SK-N-SH (cell line): ENCODE results near the gene SLC7A8. TPM values are rescaled to one million over a fixed set of nuclear protein-coding genes. Genes with fewer than 3 reads are reported as not detected.

Source experiments
- CTCF ChIA-PET: fragments of 300-600, 350-600 bp; formaldehyde crosslinking; extraction: SDS; loops from one replicate; lab custom pipeline; 2021; lab: Yijun Ruan, JAX
- POLR2A ChIA-PET: fragments of 350-600 bp; sonication (Branson Sonifier 250); formaldehyde crosslinking; extraction: SDS; loops from one replicate; lab custom pipeline; 2020; ENCODE audit warnings: antibody characterized with exemption, inconsistent platforms; lab: Yijun Ruan, JAX
- DNase-seq: peaks from one replicate; pipeline ENCODE4 v3.0.0; 2012
- H2AFZ ChIP-seq: fragments of 200-600 bp; sonication (generic); 2 replicates; pipeline ENCODE4 v1.8.1; 2016; ENCODE audit warnings: antibody characterized with exemption, mild to moderate bottlenecking, low read depth
- H3F3A ChIP-seq: fragments of 200-600 bp; sonication (generic); replicated peaks from 2 replicates; pipeline ENCODE3; 2016; ENCODE audit warnings: antibody characterized with exemption, mild to moderate bottlenecking; ENCODE audit not compliant: insufficient read depth
- H3K27ac ChIP-seq, 2 experiments: fragments of 200-500 bp in 1 of 2; fragments of 200-600 bp in 1 of 2; sonication (Bioruptor generic) in 1 of 2; sonication (generic), shearing (Covaris generic) in 1 of 2; 2 replicates each; pipeline versions ENCODE4 v1.5.1 to v1.6.1; 2014 to 2016; ENCODE audit warnings: low read depth in 2 of 2, inconsistent platforms in 1 of 2, low read length in 1 of 2, mild to moderate bottlenecking in 1 of 2, mixed read lengths in 1 of 2
- H3K27me3 ChIP-seq: fragments of 200-600 bp; sonication (generic), shearing (Covaris generic); 2 replicates; pipeline ENCODE4 v1.6.1; 2016; ENCODE audit warnings: mixed run types; ENCODE audit not compliant: insufficient read depth
- H3K36me3 ChIP-seq, 2 experiments: fragments of 200-500 bp in 1 of 2; fragments of 200-600 bp in 1 of 2; sonication (Bioruptor generic) in 1 of 2; sonication (generic) in 1 of 2; replicated peaks in 1 of 2; 2 replicates each; pipeline versions ENCODE3 to v1.5.1; 2014 to 2016; ENCODE audit warnings: low read length in 1 of 2, mild to moderate bottlenecking in 1 of 2; ENCODE audit not compliant: insufficient read depth in 2 of 2, control insufficient read depth in 1 of 2
- H3K4me1 ChIP-seq, 2 experiments: fragments of 200-500 bp in 1 of 2; fragments of 200-600 bp in 1 of 2; sonication (Bioruptor generic) in 1 of 2; sonication (generic), shearing (Covaris generic) in 1 of 2; 2 replicates each; pipeline versions ENCODE4 v1.5.1 to v1.6.1; 2014 to 2016; ENCODE audit warnings: low read depth in 1 of 2, low read length in 1 of 2, mixed run types in 1 of 2; ENCODE audit not compliant: insufficient read depth in 2 of 2, control insufficient read depth in 1 of 2
- H3K4me2 ChIP-seq: fragments of 200-600 bp; sonication (generic), shearing (Covaris generic); 2 replicates; pipeline ENCODE4 v1.6.1; 2017; ENCODE audit warnings: mixed run types
- H3K4me3 ChIP-seq, 2 experiments: fragments of 200-500 bp in 1 of 2; fragments of 200-600 bp in 1 of 2; sonication (Bioruptor generic) in 1 of 2; sonication (generic), shearing (Covaris generic) in 1 of 2; 2 replicates each; pipeline versions ENCODE4 v1.5.1 to v1.8.1; 2014 to 2016; ENCODE audit warnings: low read depth in 2 of 2, inconsistent platforms in 1 of 2, low read length in 1 of 2, mild to moderate bottlenecking in 1 of 2, mixed read lengths in 1 of 2, moderate library complexity in 1 of 2
- H3K79me2 ChIP-seq: fragments of 200-600 bp; sonication (generic); 2 replicates; pipeline ENCODE4 v1.8.1; 2017; ENCODE audit warnings: mild to moderate bottlenecking; ENCODE audit not compliant: insufficient read depth
- H3K9ac ChIP-seq: fragments of 200-600 bp; sonication (generic); 2 replicates; pipeline ENCODE4 v1.6.1; 2017; ENCODE audit warnings: mixed run types
- H3K9me2 ChIP-seq: fragments of 200-600 bp; sonication (generic); 2 replicates; pipeline ENCODE4 v1.6.1; 2017; ENCODE audit warnings: mixed run types
- H3K9me3 ChIP-seq: fragments of 200-600 bp; sonication (generic); 2 replicates; pipeline ENCODE4 v1.6.1; 2017; ENCODE audit warnings: mixed run types, mild to moderate bottlenecking, moderate library complexity
- H4K20me1 ChIP-seq: fragments of 200-600 bp; sonication (generic); 2 replicates; pipeline ENCODE4 v1.6.1; 2017; ENCODE audit warnings: mild to moderate bottlenecking, mixed run types; ENCODE audit not compliant: insufficient read depth
- CHD2 ChIP-seq: fragments of 150-350 bp; IDR thresholded peaks from 2 replicates; pipeline ENCODE4 v1.6.1; 2018; ENCODE audit warnings: low read length; ENCODE audit not compliant: partially characterized antibody
- EZH2phosphoT487 ChIP-seq: fragments of 200-600 bp; sonication (generic); IDR thresholded peaks from 2 replicates; pipeline ENCODE4 v1.6.1; 2017; ENCODE audit warnings: low read depth, mixed run types, mild to moderate bottlenecking, antibody characterized with exemption, moderate library complexity, borderline replicate concordance
- FOSL2 ChIP-seq: IDR thresholded peaks from 2 replicates; pipeline ENCODE4 v1.4.0; 2012; ENCODE audit warnings: low read depth, mild to moderate bottlenecking, moderate library complexity, borderline replicate concordance
- IRF3 ChIP-seq: fragments of 150-350 bp; IDR thresholded peaks from 2 replicates; pipeline ENCODE4 v1.6.1; 2016; ENCODE audit warnings: mild to moderate bottlenecking, low read depth, low read length
- JUND ChIP-seq: IDR thresholded peaks from 2 replicates; pipeline ENCODE4 v1.4.0; 2012
- MEF2A ChIP-seq: IDR thresholded peaks from 2 replicates; pipeline ENCODE4 v1.4.0; 2012; ENCODE audit warnings: low read depth, borderline replicate concordance
- NFIC ChIP-seq: IDR thresholded peaks from 2 replicates; pipeline ENCODE4 v1.4.0; 2012; ENCODE audit warnings: borderline replicate concordance
- NRF1 ChIP-seq: IDR thresholded peaks from 2 replicates; pipeline ENCODE4 v1.6.1; 2012; ENCODE audit warnings: low read depth, mild to moderate bottlenecking, low read length
- POLR2AphosphoS5 ChIP-seq: IDR thresholded peaks from 2 replicates; pipeline ENCODE4 v1.6.1; 2012; ENCODE audit warnings: low read depth, low read length
- RFX5 ChIP-seq: IDR thresholded peaks from 2 replicates; pipeline ENCODE4 v1.6.1; 2012; ENCODE audit warnings: mild to moderate bottlenecking, improper control_type of control experiment, low read length
- SIN3A ChIP-seq: IDR thresholded peaks from 2 replicates; pipeline ENCODE4 v1.6.1; 2012; ENCODE audit warnings: low read depth, mild to moderate bottlenecking, low read length, moderate library complexity, borderline replicate concordance
- TAF1 ChIP-seq: IDR thresholded peaks from 2 replicates; pipeline ENCODE4 v1.6.1; 2012; ENCODE audit warnings: low read depth, mild to moderate bottlenecking, low read length, moderate library complexity, borderline replicate concordance
- YY1 ChIP-seq: IDR thresholded peaks from 2 replicates; pipeline ENCODE4 v1.4.0; 2012; ENCODE audit warnings: low read depth, mild to moderate bottlenecking
- WGBS: methylation state at CpG from one replicate; pipeline ENCODE4 v1.1.6; 2017; ENCODE audit warnings: low lambda C conversion rate; 5-methylcytosine and 5-hydroxymethylcytosine counted together
- polyA plus RNA-seq, 3 experiments: library from polyadenylated mRNA; depleted of rRNA; stranded (reverse); fragments of >200 nt; gene quantifications; 2 replicates each; pipeline ENCODE4 v1.2.3, GENCODE V29; 2012
- TF ChIP-seq, protein P1 (sequence below): IDR thresholded peaks from 2 replicates; pipeline ENCODE4 v1.6.1; 2012; ENCODE audit warnings: mild to moderate bottlenecking, low read depth, low read length, moderate library complexity
- TF ChIP-seq, protein P2 (sequence below): IDR thresholded peaks from 2 replicates; pipeline ENCODE4; 2012

SLC7A8 gene
- polyA plus RNA-seq, 1 of the 3 experiments (the other 2 are of a cell fraction) = 1.4 TPM

DNA sequence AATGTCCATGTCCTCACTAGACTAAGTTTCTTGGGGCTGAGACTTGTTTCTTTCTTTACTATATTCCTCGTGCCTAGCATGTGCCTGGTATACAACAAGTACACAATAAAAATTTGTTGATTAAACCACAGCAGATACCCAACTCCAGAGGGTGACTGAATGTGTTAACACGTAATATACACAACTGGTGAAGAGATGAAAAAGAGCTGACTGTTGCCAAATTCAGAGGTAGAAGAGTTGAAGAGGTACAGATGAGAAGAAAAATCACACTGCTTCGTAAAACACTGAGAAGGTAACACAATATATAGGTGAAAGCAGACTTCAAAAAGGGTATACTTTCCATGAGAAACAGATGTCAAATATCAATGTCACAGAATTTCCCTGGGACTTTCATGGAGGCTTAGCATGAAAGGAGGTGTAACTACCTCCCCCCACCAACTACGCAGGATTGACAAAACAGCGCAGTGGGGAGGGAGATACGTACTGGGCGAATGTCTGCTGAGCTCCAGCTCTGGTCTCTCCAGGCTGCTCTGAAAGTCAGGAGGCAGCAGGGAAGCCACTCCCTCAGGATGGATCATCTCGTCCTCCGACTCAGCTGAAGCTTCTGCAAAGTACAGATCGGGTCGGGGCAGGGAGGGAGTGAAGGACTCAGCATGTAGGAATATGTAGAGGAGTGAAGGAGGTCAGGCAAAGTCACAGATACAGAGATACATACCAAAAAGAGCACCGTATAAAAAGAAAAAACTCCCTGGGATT is 93.8 kb downstream of the SLC7A8 start:
- WGBS = 97% methylated on average over 12 of the region's 12 CpGs
- ChIA-PET POLR2A (no interaction called here), CTCF (interaction anchor here (0.9 to 7.5 kb wide), 8 partner anchors 12 to 103 kb away, joined by 3 to 73 read pairs (median 4); partner anchors contain the start of gene CDH24)
- DNase-seq = no peak
- no peaks in the 10 kb centered on the region for H3K9me2 ChIP-seq
- H3K4me2 ChIP-seq = no peak overlapping the region
- TF ChIP-seq NRF1 (no peak), POLR2AphosphoS5 (no peak), MEF2A (no peak), NFIC (no peak), IRF3 (no peak), CHD2 (no peak), JUND (no peak), TAF1 (no peak)
- H3F3A ChIP-seq = peaks cover 11% of the 10 kb centered on the region
- no peak overlapping the region for H3K9ac ChIP-seq
- H3K36me3 ChIP-seq = peaks cover 66 to 80% of the 10 kb centered on the region in 2 experiments
- peaks cover 4 to 6% of the 10 kb centered on the region in 2 experiments; a peak in 3 of 4 replicates for H3K4me1 ChIP-seq
- no peak overlapping the region for H2AFZ ChIP-seq
- peaks cover 91% of the 10 kb centered on the region for H3K79me2 ChIP-seq
- H3K27me3 ChIP-seq = no peaks in the 10 kb centered on the region
- no peaks in the 10 kb centered on the region for H3K9me3 ChIP-seq
- H3K27ac ChIP-seq = no peak overlapping the region
- peaks cover 27% of the 10 kb centered on the region for H4K20me1 ChIP-seq
- H3K4me3 ChIP-seq = no peak overlapping the region

DNA sequence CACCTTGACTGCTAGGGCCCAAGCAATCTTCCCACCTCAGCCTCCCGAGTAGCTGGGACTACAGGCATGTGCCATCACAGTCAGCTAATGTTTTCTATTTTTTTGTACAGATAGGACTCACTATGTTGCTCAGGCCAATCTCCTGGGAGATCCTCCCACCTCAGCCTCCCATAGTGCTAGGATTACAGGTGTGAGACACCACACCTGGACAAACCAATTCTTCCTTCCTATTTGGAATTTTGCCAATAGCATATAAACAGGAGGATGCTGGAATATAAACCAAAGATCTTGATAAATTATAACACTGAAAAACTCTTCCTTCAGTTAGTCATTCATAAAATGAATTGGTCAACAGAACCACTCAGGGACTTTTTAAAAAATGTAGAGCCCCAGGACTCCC is 96.9 kb downstream of the SLC7A8 start:
- Histone ChIP-seq H2AFZ (no peak overlapping the region), H3K4me2 (no peak overlapping the region), H3K27me3 (no peaks in the 10 kb centered on the region), H3K79me2 (peaks cover 88% of the 10 kb centered on the region), H3K36me3 (peaks cover 58 to 92% of the 10 kb centered on the region in 2 experiments), H3K27ac (no peak overlapping the region), H3K4me1 (no peaks in the 10 kb centered on the region), H3K9me3 (no peaks in the 10 kb centered on the region), H3K9me2 (no peaks in the 10 kb centered on the region), H3K4me3 (no peak overlapping the region), H3F3A (peaks cover 13% of the 10 kb centered on the region), H3K9ac (no peak overlapping the region), H4K20me1 (no peaks in the 10 kb centered on the region; the same call in 1 of the 2 replicates)
- DNase-seq = no peak
- CTCF ChIA-PET = interaction anchor here (1.4 to 7.5 kb wide), 3 partner anchors 9 to 34 kb away, joined by 6 to 73 read pairs (median 8); no protein-coding TSS in a partner anchor
- no peak for TF ChIP-seq IRF3
- no peak for TF ChIP-seq FOSL2
- TF ChIP-seq EZH2phosphoT487 = no peak
- no peak for TF ChIP-seq SIN3A
- no peak for TF ChIP-seq YY1
- TF ChIP-seq RFX5 = no peak
- TF ChIP-seq, protein P1, sequence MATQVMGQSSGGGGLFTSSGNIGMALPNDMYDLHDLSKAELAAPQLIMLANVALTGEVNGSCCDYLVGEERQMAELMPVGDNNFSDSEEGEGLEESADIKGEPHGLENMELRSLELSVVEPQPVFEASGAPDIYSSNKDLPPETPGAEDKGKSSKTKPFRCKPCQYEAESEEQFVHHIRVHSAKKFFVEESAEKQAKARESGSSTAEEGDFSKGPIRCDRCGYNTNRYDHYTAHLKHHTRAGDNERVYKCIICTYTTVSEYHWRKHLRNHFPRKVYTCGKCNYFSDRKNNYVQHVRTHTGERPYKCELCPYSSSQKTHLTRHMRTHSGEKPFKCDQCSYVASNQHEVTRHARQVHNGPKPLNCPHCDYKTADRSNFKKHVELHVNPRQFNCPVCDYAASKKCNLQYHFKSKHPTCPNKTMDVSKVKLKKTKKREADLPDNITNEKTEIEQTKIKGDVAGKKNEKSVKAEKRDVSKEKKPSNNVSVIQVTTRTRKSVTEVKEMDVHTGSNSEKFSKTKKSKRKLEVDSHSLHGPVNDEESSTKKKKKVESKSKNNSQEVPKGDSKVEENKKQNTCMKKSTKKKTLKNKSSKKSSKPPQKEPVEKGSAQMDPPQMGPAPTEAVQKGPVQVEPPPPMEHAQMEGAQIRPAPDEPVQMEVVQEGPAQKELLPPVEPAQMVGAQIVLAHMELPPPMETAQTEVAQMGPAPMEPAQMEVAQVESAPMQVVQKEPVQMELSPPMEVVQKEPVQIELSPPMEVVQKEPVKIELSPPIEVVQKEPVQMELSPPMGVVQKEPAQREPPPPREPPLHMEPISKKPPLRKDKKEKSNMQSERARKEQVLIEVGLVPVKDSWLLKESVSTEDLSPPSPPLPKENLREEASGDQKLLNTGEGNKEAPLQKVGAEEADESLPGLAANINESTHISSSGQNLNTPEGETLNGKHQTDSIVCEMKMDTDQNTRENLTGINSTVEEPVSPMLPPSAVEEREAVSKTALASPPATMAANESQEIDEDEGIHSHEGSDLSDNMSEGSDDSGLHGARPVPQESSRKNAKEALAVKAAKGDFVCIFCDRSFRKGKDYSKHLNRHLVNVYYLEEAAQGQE = no peak
- TF ChIP-seq CHD2 = no peak
- no peak for TF ChIP-seq NRF1
- TF ChIP-seq TAF1 = no peak
- TF ChIP-seq, protein P2, sequence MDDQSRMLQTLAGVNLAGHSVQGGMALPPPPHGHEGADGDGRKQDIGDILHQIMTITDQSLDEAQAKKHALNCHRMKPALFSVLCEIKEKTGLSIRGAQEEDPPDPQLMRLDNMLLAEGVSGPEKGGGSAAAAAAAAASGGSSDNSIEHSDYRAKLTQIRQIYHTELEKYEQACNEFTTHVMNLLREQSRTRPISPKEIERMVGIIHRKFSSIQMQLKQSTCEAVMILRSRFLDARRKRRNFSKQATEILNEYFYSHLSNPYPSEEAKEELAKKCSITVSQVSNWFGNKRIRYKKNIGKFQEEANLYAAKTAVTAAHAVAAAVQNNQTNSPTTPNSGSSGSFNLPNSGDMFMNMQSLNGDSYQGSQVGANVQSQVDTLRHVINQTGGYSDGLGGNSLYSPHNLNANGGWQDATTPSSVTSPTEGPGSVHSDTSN = no peak
- WGBS = 100% methylated on average over 1 of the region's 1 CpG
- POLR2A ChIA-PET = no interaction called here
